ENCODE results near the gene KRT3. TPM values are rescaled to one million over a fixed set of nuclear protein-coding genes. Genes with fewer than 3 reads are reported as not detected.

Gene KRT3
- total RNA-seq, 1 experiment from 2014 or later = not detected

DNA sequence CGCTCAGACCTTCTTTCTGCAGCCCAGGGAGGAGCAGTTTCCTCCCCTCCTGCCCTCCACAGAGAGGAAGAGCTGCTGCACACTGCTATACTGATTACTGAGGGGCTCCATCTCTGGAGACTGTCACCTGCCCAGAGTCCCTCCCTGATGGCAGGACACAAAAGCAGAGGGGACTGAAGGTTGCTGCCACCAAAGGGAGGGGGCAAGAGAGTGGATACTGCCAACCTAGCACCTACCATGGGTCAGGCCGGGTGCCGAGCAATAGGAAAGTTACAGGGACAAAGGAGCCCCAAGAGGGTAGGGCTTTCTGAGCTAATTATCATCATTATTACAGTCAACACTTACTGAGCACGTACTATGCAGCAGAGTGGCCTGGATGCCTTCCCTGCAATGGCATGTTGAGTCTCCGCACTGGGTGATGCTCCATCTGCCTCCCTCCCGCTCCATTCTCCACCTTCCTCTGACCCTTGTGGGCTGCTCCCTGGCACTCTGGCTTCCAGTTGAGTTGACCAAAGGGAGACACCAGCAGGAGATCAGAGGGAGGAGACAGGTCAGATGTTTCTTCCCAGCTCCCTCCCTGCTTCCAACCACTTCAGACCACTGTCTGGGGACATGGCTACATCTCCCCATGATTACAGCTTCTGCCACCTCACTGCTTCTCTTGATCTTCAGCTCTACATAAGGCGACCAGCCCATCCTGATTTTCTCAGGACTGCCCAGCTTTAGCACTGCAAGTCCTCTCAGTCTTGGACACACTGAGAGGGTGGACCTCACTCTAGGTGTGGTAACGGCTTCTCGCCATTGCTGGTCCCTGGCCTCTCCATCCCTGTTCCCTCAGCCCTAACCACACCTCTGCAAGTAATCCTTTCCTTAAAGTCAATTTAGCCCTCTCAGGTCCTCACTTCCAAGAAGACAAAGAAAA lies 40.8 kb upstream of the KRT3 start:
- intact Hi-C loops (cut with micrococcal nuclease) = no loop called here
- DNase-seq (ENCODE audit: unreplicated experiment) = no peak
- BruUV-seq (replicated peaks) = no TSS peak
- TF ChIP-seq, protein P1, sequence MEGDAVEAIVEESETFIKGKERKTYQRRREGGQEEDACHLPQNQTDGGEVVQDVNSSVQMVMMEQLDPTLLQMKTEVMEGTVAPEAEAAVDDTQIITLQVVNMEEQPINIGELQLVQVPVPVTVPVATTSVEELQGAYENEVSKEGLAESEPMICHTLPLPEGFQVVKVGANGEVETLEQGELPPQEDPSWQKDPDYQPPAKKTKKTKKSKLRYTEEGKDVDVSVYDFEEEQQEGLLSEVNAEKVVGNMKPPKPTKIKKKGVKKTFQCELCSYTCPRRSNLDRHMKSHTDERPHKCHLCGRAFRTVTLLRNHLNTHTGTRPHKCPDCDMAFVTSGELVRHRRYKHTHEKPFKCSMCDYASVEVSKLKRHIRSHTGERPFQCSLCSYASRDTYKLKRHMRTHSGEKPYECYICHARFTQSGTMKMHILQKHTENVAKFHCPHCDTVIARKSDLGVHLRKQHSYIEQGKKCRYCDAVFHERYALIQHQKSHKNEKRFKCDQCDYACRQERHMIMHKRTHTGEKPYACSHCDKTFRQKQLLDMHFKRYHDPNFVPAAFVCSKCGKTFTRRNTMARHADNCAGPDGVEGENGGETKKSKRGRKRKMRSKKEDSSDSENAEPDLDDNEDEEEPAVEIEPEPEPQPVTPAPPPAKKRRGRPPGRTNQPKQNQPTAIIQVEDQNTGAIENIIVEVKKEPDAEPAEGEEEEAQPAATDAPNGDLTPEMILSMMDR (IDR thresholded peaks at IDR 0.05; ENCODE audit: unreplicated experiment) = no peak
- CTCF ChIA-PET = interaction anchor here (0.6 kb wide), 1 partner anchor 262 kb away, joined by 4 read pairs; no protein-coding TSS in a partner anchor
- Mint-ChIP-seq H3K9me3 (ENCODE audit: unreplicated experiment) (no peaks in the 10 kb centered on the region), H3K4me3 (ENCODE audit: unreplicated experiment) (no peak overlapping the region), H3K36me3 (ENCODE audit: insufficient read depth, unreplicated experiment) (no peaks in the 10 kb centered on the region), H3K27me3 (ENCODE audit: insufficient read depth, unreplicated experiment) (peaks cover 42% of the 10 kb centered on the region), H3K27ac (ENCODE audit: low read depth, unreplicated experiment) (no peak overlapping the region), H3K4me1 (ENCODE audit: insufficient read depth, unreplicated experiment) (peaks cover 10% of the 10 kb centered on the region)
- POLR2A ChIA-PET = no interaction called here

DNA sequence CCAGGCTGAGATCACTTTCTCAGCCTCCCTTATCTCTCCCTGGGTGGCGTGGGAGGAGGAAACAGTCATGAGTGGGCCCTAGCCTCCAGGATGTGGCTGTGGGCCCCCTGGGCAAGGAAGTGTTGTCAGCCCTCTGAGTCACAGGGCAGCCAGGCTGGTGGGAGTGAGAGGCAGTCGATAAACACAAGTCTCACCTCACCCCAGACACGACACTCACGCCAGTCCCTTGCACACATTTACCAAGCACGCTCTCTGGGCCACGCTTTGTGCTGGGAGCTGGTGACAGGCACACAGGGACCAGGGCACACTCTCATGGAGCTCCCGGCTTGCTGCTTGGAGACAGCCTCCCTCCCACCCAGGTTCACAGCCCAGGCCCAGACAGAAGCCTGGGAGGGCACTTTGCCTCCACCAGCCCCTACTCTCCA lies 40.1 kb upstream of the KRT3 start:
- Mint-ChIP-seq H3K4me1 (ENCODE audit: insufficient read depth, unreplicated experiment) (peaks cover 10% of the 10 kb centered on the region), H3K27ac (ENCODE audit: low read depth, unreplicated experiment) (no peak overlapping the region), H3K9me3 (ENCODE audit: unreplicated experiment) (no peaks in the 10 kb centered on the region), H3K36me3 (ENCODE audit: insufficient read depth, unreplicated experiment) (no peaks in the 10 kb centered on the region), H3K27me3 (ENCODE audit: insufficient read depth, unreplicated experiment) (peaks cover 39% of the 10 kb centered on the region), H3K4me3 (ENCODE audit: unreplicated experiment) (no peak overlapping the region)
- no TSS peak for BruUV-seq (replicated peaks)
- ChIA-PET CTCF (no interaction called here), POLR2A (no interaction called here)
- no peak for DNase-seq (ENCODE audit: unreplicated experiment)
- TF ChIP-seq, protein P1 (IDR thresholded peaks at IDR 0.05; ENCODE audit: unreplicated experiment) = no peak
- intact Hi-C loops (cut with micrococcal nuclease) = no loop called here

DNA sequence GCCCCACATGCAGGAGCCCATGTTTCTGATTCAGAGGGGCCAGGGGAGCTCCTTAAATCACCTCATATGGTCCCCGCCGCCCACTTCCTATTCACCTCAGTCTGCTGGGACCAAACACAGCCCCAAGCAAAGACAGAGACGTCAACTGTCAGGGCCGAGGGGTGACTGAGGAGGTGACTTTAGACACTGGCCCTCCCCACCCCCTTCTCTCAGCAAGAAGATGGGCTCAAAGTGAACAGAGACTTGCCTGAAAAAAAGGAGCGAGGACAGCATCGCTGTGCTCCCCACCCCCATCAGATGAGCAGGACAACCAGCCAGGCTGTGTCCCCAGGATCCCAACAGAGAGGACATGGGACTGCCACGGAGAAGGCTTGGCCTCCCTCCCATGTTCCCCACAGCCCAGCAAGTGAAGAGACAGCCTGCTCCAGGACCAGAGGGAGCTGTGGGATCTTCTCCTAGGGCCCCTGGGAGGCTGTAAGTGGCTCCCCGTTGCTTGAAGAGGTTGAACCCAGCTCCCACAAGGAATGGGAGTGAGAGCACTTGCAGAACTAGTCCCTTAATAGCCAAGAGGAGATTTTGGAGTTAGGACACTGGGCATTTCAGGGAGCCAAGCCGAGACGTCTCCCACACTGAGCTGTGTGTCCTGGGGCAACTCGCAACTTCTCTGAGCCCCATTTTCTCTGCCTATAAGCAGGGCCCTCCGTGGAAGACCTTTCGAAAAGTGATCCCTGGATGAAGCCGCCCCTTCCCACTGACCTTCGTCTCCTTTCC lies 39.5 kb upstream of the KRT3 start:
- Mint-ChIP-seq H3K27me3 (ENCODE audit: insufficient read depth, unreplicated experiment) (peaks cover 34% of the 10 kb centered on the region), H3K27ac (ENCODE audit: low read depth, unreplicated experiment) (no peak overlapping the region), H3K4me1 (ENCODE audit: insufficient read depth, unreplicated experiment) (peaks cover 10% of the 10 kb centered on the region), H3K9me3 (ENCODE audit: unreplicated experiment) (no peaks in the 10 kb centered on the region), H3K4me3 (ENCODE audit: unreplicated experiment) (no peak overlapping the region), H3K36me3 (ENCODE audit: insufficient read depth, unreplicated experiment) (no peaks in the 10 kb centered on the region)
- intact Hi-C loops (cut with micrococcal nuclease) = no loop called here
- no TSS peak for BruUV-seq (replicated peaks)
- ChIA-PET POLR2A (no interaction called here), CTCF (no interaction called here)
- DNase-seq (ENCODE audit: unreplicated experiment) = no peak
- TF ChIP-seq, protein P1 (IDR thresholded peaks at IDR 0.05; ENCODE audit: unreplicated experiment) = no peak

DNA sequence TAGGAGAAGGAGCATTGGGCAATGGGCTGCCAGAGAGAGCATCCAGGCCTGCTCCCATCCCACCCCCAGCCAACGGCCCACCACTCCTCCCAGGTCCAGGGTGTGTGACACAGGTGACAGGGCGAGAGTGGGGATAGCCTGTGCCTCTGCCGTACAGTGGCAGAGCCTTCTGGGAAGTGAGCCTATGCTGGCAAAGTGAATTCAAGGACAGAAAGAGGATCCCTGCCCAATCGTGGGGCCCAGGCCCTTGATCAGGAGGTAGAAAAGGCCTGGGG lies 38.7 kb upstream of the KRT3 start:
- ChIA-PET POLR2A (no interaction called here), CTCF (no interaction called here)
- Mint-ChIP-seq H3K27ac (ENCODE audit: low read depth, unreplicated experiment) (no peak overlapping the region), H3K4me1 (ENCODE audit: insufficient read depth, unreplicated experiment) (peaks cover 10% of the 10 kb centered on the region), H3K4me3 (ENCODE audit: unreplicated experiment) (no peak overlapping the region), H3K9me3 (ENCODE audit: unreplicated experiment) (no peaks in the 10 kb centered on the region), H3K36me3 (ENCODE audit: insufficient read depth, unreplicated experiment) (no peaks in the 10 kb centered on the region), H3K27me3 (ENCODE audit: insufficient read depth, unreplicated experiment) (peaks cover 34% of the 10 kb centered on the region)
- TF ChIP-seq, protein P1 (IDR thresholded peaks at IDR 0.05; ENCODE audit: unreplicated experiment) = no peak
- intact Hi-C loops (cut with micrococcal nuclease) = no loop called here
- no TSS peak for BruUV-seq (replicated peaks)
- no peak for DNase-seq (ENCODE audit: unreplicated experiment)

Measured in MCF 10A (cell line).